ENCODE results near the gene TMX4. TPM values are rescaled to one million over a fixed set of nuclear protein-coding genes. Genes with fewer than 3 reads are reported as not detected.
"Not testable (repeated sequence)": the region's sequence is repeated elsewhere in the genome, so short reads cannot be mapped to it uniquely, and the experiment has no call there.

The TMX4 gene
- total RNA-seq, 2 experiments from 2014 or later = 21.2 to 21.8 TPM

DNA sequence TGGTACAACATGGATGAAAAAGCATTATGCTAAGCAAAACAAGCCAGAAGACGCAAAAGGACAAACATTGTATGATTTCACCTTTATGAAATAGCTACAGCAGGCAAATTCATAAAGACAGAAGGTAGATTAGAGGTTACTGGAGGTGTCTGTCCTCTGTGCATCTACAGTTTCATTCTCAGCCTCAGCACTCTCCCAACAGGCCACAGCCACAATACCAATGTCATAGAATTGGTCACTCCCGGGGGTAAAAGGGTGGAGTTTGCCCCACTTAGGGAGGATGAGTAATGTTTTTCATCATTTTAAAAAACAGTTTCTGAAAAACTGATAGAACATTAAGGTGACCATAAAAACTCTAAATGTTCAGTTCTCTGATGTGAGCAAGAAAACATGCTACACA is 17.2 kb upstream of the TMX4 start:
- DNase-seq (no peak), ATAC-seq (peak; percentile 61)
- CTCF ChIA-PET = interaction anchor here (0.7 kb wide), 1 partner anchor 425 kb away, joined by 3 read pairs; no protein-coding TSS in a partner anchor
- POLR2A ChIA-PET = no interaction called here
- Mint-ChIP-seq H3K36me3 (ENCODE audit: low read depth) (no peaks in the 10 kb centered on the region), H3K9me3 (no peaks in the 10 kb centered on the region), H3K4me3 (no peak overlapping the region), H3K4me1 (ENCODE audit: low read depth) (no peaks in the 10 kb centered on the region), H3K27me3 (no peaks in the 10 kb centered on the region), H3K27ac (no peak overlapping the region)
- TF ChIP-seq, protein P1, sequence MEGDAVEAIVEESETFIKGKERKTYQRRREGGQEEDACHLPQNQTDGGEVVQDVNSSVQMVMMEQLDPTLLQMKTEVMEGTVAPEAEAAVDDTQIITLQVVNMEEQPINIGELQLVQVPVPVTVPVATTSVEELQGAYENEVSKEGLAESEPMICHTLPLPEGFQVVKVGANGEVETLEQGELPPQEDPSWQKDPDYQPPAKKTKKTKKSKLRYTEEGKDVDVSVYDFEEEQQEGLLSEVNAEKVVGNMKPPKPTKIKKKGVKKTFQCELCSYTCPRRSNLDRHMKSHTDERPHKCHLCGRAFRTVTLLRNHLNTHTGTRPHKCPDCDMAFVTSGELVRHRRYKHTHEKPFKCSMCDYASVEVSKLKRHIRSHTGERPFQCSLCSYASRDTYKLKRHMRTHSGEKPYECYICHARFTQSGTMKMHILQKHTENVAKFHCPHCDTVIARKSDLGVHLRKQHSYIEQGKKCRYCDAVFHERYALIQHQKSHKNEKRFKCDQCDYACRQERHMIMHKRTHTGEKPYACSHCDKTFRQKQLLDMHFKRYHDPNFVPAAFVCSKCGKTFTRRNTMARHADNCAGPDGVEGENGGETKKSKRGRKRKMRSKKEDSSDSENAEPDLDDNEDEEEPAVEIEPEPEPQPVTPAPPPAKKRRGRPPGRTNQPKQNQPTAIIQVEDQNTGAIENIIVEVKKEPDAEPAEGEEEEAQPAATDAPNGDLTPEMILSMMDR (IDR thresholded peaks at IDR 0.05) = no peak
- intact Hi-C loops (cut with micrococcal nuclease) = no loop called here

DNA sequence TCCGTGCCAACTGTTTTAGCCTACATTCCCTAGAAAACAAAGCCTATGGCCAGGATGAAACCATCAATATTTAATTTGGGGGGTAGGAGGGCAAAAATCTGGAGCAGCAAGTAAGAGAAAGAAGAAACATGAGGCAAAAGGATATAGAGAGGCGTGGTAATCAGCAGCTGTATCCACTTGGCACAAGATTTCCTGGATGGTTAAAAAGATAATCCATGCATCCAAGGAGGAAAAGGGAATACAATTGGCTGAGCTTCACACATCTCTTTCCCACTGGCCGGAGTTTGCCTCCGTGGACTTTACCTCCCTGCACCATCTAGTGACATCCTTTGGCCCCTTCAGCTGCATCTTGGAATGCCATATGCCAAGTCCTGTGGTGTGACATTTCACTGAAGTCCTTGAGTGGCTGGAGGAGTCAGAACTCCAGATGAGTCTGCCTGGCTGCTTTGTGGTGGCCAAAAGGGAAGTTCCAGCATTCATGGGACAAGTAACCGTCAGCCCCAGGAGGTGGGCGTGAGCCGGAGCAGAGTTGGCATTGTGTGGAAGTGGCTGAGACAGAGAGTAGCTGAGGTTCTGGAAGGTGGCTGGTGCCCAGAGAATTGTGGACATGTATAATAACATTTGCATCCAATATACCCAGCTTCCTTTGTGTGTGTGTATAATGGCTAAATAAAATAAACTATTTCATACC is 13.7 kb upstream of the TMX4 start:
- no peaks in the 10 kb centered on the region for H3K27me3 Mint-ChIP-seq
- TF ChIP-seq, protein P1 (IDR thresholded peaks at IDR 0.05) = no peak
- DNase-seq (no peak), ATAC-seq (no peak)
- H3K4me1 Mint-ChIP-seq (ENCODE audit: low read depth) = no peaks in the 10 kb centered on the region
- intact Hi-C loops (cut with micrococcal nuclease) = no loop called here
- CTCF ChIA-PET = interaction anchor here (2.5 to 4.8 kb wide), 3 partner anchors 11 to 689 kb away, joined by 6 to 24 read pairs (median 13); no protein-coding TSS in a partner anchor
- no peaks in the 10 kb centered on the region for H3K36me3 Mint-ChIP-seq (ENCODE audit: low read depth)
- POLR2A ChIA-PET = no interaction called here
- no peak overlapping the region for H3K4me3 Mint-ChIP-seq
- no peak overlapping the region for H3K27ac Mint-ChIP-seq
- no peaks in the 10 kb centered on the region for H3K9me3 Mint-ChIP-seq

DNA sequence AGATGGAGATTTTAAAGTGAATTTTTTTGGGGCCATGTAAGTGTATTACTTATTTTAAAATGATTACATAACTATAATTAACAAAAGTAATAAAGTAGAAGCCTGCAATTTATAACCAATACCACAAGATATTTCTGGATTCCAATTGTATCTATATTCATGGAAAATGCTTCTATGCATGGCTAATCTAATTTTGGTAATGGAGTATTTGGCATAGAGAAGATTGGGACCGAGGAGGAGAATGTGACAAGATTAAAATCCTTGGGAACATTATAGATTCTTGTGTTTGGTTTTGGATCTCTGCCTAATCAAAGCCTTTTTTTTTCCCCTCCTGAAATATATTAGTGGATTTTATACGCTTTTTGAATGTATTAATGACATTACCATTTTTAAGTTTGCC is 12.9 kb upstream of the TMX4 start:
- Mint-ChIP-seq H3K4me1 (ENCODE audit: low read depth) (no peaks in the 10 kb centered on the region), H3K36me3 (ENCODE audit: low read depth) (no peaks in the 10 kb centered on the region), H3K27ac (no peak overlapping the region), H3K27me3 (no peaks in the 10 kb centered on the region), H3K9me3 (no peaks in the 10 kb centered on the region), H3K4me3 (no peak overlapping the region)
- POLR2A ChIA-PET = interaction anchor here (1.0 kb wide), 1 partner anchor 297 kb away, joined by 3 read pairs; no protein-coding TSS in a partner anchor
- TF ChIP-seq, protein P1 (IDR thresholded peaks at IDR 0.05) = no peak
- CTCF ChIA-PET = interaction anchor here (2.5 to 4.8 kb wide), 2 partner anchors 11 to 12 kb away, joined by 6 to 24 read pairs; no protein-coding TSS in a partner anchor
- intact Hi-C loops (cut with micrococcal nuclease) = no loop called here
- DNase-seq (no peak), ATAC-seq (no peak)

DNA sequence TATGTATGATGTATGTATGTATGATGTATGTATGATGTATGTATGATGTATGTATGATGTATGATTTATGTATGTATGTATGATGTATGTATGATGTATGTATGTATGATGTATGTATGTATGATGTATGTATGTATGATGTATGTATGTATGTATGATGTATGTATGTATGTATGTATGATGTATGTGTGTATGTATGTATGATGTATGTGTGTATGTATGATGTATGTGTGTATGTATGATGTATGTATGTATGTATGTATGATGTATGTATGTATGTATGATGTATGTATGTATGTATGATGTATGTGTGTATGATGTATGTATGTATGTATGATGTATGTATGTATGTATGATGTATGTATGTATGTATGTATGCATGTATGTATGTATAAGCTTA is 12.0 kb upstream of the TMX4 start:
- H3K27ac Mint-ChIP-seq = not testable (repeated sequence)

DNA sequence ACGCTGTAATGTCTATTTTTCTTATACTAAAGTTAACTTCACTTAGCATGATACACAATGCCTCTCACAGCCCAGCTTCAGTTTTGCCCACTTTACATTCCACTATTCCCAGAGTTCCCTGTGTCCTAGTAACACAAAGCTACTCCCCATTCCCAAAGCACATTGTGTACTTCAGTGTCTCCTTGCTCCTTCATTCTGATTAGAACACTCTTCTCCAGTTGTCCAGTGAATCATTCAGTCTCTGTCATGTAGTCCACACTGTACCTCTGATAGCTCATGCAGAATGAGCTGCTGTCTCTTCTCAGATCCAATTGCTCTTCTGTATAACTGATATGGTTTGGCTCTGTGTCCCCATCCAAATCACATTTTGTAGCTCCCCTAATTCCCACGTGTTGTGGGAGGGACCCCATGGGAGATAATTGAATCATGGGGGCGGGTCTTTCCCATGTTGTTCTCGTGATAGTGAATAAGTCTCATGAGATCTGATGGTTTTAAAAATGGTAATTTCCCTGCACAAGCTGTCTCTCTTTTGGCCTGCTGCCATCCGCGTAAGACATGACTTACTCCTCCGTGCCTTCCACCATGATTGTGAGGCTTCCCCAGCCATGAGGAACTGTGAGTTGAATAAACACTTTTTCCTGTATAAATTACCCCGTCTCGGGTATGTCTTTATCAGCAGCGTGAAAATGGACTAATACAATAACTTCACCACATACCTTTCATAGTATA is 2.1 kb upstream of the TMX4 start:
- H3K27ac Mint-ChIP-seq = no peak overlapping the region
- POLR2A ChIA-PET = interaction anchor here (1.1 kb wide), 1 partner anchor 9 kb away, joined by 4 read pairs; no protein-coding TSS in a partner anchor
- peaks cover 14% of the 10 kb centered on the region for H3K4me1 Mint-ChIP-seq (ENCODE audit: low read depth)
- no peaks in the 10 kb centered on the region for H3K36me3 Mint-ChIP-seq (ENCODE audit: low read depth)
- H3K9me3 Mint-ChIP-seq = no peaks in the 10 kb centered on the region
- no peaks in the 10 kb centered on the region for H3K27me3 Mint-ChIP-seq
- intact Hi-C loops (cut with micrococcal nuclease) = no loop called here
- no peak for ATAC-seq
- TF ChIP-seq, protein P1 (IDR thresholded peaks at IDR 0.05) = no peak
- CTCF ChIA-PET = interaction anchor here (1.8 to 3.3 kb wide), 3 partner anchors 12 to 700 kb away, joined by 6 to 18 read pairs (median 16); no protein-coding TSS in a partner anchor
- no peak overlapping the region for H3K4me3 Mint-ChIP-seq
- no peak for DNase-seq

More for the DNA sequence above, 12.0 kb upstream of the TMX4 start:
- H3K27me3 Mint-ChIP-seq; intact Hi-C loops (cut with micrococcal nuclease); DNase-seq; ATAC-seq; H3K36me3 Mint-ChIP-seq (ENCODE audit: low read depth); H3K4me3 Mint-ChIP-seq; H3K9me3 Mint-ChIP-seq; H3K4me1 Mint-ChIP-seq (ENCODE audit: low read depth): not testable (repeated sequence)
- ChIA-PET POLR2A (interaction anchor here (1.0 to 1.9 kb wide), 2 partner anchors 10 to 298 kb away, joined by 3 to 4 read pairs; no protein-coding TSS in a partner anchor), CTCF (interaction anchor here (4.8 kb wide), 1 partner anchor 13 kb away, joined by 24 read pairs; no protein-coding TSS in a partner anchor)
